HG03342 (cell line): ENCODE measurements around the gene CD163.
"Not testable (repeated sequence)": the region's sequence is repeated elsewhere in the genome, so short reads cannot be mapped to it uniquely, and the experiment has no call there.

Source experiments
- ATAC-seq: cut with Tn5 transposase; IDR thresholded peaks from one replicate; pipeline ENCODE4 v1.9.1; 2021; ENCODE audit warnings: mild to moderate bottlenecking, moderate library complexity; ENCODE audit not compliant: unreplicated experiment

Gene CD163

GRCh38 chr12:7503686-7504415 lies at the start of gene CD163:
Gene CD163, minus strand, starts transcription at chr12:7503777. Its CDS starts 87 bp downstream, at chr12:7503690.
- no peak for ATAC-seq

GRCh38 chr12:7542813-7543212 lies 39.2 kb upstream of the CD163 start:
- no peak for ATAC-seq

- ATAC-seq, result no peak
These were observed 38.5 kb upstream of the CD163 start for GRCh38 chr12:7542046-7542445.

DNA sequence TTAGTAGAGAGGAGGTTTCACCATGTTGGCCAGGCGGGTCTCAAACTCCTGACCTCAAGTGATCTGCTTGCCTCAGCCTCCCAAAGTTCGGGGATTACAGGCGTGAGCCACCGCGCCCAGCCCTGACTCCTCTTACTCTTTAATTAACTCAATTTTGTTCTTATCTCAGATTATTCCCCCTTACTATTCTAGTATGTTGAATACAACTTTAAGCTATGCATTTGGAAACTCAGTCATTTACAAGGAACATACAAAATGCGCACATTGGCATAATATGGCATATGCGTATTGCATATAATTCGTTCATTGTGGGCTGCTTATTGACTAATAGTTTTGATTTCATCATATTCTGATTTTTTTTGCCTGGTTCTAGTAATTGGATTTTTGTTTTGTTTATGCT lies 10.8 kb upstream of the CD163 start:
- ATAC-seq, result no peak

DNA sequence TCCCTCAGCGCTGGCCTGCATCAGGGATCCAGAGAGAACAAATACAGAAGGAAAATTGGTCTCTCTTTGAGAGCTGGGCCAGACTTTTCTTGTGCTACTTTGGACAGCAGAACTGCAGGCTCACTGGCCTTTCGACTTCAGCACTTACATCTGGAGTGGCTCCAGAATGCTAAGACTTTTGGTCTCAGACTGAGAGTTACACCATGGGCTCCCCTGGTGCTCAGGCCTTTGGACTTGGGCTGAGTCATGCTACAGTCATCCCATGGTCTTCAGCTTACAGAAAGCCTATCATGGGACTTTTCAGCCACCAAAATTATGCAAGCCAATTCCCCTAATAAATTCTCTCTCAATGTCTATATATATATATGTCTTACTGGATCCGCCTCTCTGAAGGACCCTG lies 9.0 kb upstream of the CD163 start:
- no peak for ATAC-seq

DNA sequence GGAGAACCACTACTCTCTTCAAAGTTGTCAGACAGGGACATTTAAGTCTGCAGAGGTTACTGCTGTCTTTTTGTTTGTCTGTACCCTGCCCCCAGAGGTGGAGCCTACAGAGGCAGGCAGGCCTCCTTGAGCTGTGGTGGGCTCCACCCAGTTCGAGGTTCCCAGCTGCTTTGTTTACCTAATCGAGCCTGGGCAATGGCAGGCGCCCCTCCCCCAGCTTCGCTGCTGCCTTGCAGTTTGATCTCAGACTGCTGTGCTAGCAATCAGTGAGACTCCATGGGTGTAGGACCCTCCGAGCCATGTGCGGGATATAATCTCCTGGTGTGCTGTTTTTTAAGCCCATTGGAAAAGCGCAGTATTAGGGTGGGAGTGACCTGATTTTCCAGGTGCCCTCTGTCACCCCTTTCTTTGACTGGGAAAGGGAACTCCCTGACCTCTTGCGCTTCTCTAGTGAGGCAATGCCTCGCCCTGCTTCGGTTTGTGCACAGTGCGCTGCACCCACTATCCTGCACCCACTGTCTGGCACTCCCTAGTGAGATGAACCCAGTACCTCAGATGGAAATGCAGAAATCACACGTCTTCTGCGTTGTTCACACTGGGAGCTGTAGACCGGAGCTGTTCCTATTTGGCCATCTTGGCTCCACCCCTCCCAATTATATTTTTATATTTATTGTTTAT lies 6.4 kb upstream of the CD163 start:
- ATAC-seq, result not testable (repeated sequence)

DNA sequence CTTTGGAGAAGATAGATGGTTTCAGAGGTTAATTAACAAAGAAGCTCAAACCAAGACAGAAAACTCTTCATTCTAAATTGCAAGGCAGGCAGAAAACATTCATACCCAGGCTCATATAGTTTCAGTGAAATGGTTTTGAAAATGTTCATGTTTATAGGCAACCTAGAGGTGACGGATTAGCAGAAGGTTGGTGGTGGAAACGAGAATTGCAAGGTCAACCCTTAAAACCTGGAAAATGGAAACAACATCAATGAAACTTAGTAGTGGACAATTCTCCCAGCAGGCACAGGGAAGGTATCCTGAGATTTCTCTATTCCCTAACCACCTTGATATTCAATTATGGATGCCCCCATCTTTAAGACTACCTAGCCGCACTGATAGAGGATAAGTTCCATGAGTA lies 965 bp downstream of the CD163 start:
- no peak for ATAC-seq

DNA sequence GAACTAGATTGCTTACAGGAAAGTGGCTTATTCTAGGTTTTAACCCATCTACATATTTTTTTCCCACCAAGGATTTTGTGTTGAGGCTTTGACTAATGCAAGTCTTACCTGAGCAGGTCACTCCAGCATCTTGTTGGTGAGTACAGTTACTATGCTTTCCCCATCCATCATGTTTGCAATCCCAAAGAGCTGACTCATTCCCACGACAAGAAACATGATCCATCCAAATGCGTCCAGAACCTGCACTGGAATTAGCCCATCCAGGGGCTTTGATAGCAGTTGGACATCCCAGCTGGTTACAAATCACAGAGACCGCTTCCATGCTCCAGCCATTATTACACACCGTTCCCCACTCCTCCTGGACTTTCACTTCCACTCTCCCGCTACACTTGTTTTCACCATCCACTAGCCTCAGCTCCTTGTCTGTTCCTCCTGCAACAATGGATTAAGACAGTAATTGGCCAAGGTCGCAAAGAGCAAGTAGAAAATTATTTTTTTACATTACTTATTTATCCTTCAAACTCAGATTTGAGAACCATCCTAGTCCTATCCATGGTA lies 2.5 kb downstream of the CD163 start:
- no peak for ATAC-seq

DNA sequence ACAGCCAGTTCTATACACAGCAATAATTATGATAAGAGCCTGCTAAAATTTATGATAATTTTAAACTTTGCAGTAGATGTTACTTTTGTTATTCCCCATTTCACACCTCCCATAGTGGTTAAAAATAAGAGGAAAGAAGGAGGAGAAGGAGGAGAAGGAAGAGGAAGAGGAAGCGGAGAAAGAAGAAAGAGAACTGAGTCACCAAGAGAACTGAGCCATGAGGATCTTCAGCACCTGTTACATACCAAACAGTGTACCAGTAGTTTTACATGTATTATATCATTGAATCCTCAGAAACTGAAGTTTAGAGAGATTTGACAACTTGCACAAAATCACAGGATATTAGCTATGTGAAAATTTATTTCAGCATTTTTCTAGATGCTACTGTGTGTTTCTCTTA lies 3.9 kb downstream of the CD163 start:
- no peak for ATAC-seq

DNA sequence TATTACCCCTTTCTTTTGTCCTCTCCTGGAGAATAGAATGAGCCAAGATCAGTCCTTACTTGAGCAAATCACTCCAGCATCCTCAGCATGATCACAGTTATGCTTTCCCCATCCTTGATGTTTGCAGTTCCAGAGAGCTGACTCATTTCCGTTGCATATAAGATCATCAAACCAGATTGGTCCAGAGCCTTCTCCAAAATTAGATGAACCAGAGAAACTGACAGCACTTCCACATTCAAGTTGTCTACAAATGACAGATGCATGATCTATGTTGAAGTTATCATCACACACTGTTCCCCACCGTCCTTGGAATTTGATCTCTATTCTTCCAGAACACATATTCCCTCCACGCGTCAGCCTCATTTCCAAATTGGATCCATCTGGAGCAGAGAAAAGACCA lies 4.8 kb downstream of the CD163 start:
- no peak for ATAC-seq

- ATAC-seq, result no peak
These were observed 5.9 kb downstream of the CD163 start for GRCh38 chr12:7497661-7498060.

DNA sequence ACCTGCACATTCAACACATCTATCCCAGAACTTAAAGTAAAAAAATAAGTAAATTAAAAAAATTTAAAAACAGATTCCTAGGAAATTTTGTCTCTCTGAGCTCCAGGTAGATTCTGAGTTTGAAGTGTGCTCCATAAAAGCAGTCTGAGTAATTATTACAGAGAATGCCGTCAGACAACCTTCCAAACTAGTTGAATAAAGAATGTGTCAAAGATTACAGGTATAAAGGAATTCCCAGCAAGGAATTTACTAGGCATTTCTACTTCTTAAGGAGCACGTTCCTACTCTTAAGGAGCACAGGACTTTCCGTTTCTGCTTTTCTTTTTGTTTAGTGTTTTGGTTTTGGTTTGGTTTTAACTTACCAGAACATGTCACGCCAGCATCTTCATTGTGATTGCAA lies 7.1 kb downstream of the CD163 start:
- ATAC-seq, result no peak

GRCh38 chr12:7495136-7495535 lies 8.4 kb downstream of the CD163 start:
- no peak for ATAC-seq

DNA sequence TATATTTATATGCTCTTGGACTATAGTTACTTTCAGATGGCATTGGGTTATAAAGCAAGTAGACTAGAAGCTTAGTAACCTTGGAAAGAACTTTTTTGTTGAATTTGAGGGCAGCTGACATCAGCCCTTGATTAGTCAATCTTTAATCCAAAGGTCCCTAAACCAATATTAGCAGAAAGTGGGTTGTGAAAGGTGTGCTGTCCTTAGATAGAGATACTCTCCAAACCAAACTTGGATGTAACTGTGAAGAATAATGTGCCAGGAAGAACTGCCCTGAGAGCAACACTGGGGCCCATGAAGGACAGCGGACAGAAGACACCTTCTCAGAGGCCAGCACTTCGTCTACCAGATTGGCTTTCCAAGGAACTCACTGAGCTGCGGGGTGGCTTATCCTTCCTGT lies 10.6 kb downstream of the CD163 start:
- no peak for ATAC-seq

DNA sequence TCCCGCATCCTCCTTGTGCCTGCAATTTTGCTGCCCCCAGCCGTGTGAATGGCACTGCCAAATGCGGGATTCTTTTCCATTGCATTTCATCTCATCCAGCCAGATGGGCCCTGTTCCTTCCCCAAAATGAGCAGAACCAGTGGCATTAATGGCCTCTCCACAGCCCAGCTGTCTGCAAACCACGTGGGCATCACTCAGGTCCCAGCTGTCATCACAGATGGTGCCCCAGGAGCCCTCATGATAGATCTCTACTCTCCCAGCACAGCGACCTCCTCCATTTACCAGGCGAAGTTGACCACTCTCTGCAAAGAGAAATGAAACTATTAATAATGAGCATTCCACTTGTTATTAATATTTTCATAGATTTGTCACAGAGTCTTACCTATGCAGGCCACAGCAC lies 17.1 kb downstream of the CD163 start:
- no peak for ATAC-seq

DNA sequence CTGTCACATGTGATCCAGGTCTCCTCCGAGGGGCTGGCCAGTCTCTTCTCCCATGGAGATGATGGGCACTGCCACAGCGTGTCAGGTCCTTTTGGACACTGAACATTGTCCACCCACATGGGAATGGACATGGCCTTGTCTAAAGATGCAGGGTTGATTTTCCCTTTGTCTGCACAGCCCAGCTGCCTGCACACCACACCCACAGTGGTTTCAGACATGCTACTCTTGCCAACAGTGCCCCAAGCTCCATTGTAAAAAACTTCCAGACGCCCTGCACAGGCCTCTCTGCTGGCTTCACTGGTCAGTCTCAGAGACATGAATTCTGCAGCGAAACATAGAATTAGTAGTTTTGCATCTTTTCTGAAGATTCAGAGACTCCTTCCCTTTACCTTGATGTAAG lies 18.5 kb downstream of the CD163 start:
- no peak for ATAC-seq

DNA sequence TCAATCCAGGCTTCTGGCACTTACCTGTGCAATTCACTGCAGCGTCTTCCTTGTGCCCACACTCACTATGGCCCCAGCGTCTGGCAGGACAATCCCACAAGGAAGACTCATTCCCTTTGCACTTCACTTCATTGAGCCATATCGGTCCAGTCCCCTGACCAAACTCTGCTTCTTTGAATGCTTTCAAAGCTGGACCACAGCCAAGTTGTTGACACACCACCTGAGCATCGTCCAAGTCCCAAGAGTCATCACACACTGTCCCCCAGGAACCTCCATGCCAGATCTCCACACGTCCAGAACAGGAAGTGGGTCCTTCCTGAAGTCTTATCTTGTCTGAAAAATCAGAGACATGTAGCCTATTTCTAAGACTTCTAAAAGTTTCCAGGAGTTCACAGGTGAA lies 20.2 kb downstream of the CD163 start:
- no peak for ATAC-seq

- no peak for ATAC-seq
These were observed 23.8 kb downstream of the CD163 start for GRCh38 chr12:7479771-7480170.

DNA sequence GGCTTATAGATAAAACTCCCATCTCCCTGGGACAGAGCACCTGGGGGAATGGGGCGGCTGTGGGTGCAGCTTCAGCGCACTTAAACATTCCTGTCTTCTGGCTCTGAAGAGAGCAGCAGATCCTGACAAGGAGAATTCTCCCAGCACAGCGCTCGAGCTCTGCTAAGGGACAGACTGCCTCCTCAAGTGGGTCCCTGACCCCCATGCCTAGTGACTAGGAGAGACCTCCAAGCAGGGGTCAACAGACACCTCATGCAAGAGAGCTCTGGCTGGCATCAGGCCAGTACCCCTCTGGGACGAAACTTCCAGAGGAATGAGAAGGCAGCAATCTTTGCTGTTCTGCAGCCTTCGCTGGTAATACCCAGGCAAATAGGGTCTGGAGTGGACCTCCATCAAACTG lies 31.5 kb downstream of the CD163 start:
- ATAC-seq, result no peak

GRCh38 chr12:7460375-7461259 lies 43.0 kb downstream of the CD163 start:
- peak; percentile 56 for ATAC-seq

- no peak for ATAC-seq
These were observed 43.6 kb downstream of the CD163 start for GRCh38 chr12:7459973-7460372.
